ENCODE results near the gene QSOX2. TPM values are rescaled to one million over a fixed set of nuclear protein-coding genes. Genes with fewer than 3 reads are reported as not detected.

Gene QSOX2
- total RNA-seq, 2 donors from 2014 or later: 8.8 to 22.7 TPM

DNA sequence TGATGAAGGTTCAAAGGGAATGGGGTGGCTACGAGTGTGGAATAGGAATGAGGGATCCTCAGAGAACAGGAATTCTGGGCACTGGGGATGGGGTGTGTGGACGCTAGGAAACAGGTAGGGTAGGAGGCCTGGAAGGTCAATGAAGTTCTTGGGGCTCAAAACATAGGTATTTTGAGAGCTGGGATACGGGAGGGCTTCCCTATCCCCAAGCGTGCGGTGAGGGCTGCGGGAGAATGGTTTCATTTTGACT, 718 bp downstream of the QSOX2 start:
- ATAC-seq: no peak
- H3K4me3 ChIP-seq: peak overlapping the region; percentile 23 to 40
- H3K4me1 ChIP-seq: peaks cover 87% of the 10 kb centered on the region
- no peaks in the 10 kb centered on the region for H3K9me3 ChIP-seq
- no peak for DNase-seq
- 0 to 1% methylated on average over 6 of the region's 6 CpGs for WGBS, 2 donors
- TF ChIP-seq, protein P1, sequence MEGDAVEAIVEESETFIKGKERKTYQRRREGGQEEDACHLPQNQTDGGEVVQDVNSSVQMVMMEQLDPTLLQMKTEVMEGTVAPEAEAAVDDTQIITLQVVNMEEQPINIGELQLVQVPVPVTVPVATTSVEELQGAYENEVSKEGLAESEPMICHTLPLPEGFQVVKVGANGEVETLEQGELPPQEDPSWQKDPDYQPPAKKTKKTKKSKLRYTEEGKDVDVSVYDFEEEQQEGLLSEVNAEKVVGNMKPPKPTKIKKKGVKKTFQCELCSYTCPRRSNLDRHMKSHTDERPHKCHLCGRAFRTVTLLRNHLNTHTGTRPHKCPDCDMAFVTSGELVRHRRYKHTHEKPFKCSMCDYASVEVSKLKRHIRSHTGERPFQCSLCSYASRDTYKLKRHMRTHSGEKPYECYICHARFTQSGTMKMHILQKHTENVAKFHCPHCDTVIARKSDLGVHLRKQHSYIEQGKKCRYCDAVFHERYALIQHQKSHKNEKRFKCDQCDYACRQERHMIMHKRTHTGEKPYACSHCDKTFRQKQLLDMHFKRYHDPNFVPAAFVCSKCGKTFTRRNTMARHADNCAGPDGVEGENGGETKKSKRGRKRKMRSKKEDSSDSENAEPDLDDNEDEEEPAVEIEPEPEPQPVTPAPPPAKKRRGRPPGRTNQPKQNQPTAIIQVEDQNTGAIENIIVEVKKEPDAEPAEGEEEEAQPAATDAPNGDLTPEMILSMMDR (IDR thresholded peaks at IDR 0.05): no peak
- no peak for TF ChIP-seq POLR2A (IDR thresholded peaks at IDR 0.05)
- H3K36me3 ChIP-seq (replicated peaks in 1 of 2; ENCODE audit: insufficient read depth in 1 of 2, low read depth in 2 of 2): no peaks in the 10 kb centered on the region
- no peaks in the 10 kb centered on the region for H3K27me3 ChIP-seq
- intact Hi-C loops (cut with DNase I): no loop called here
- H3K27ac ChIP-seq: peak overlapping the region in 2 of 4 donors; percentile 34 to 52

DNA sequence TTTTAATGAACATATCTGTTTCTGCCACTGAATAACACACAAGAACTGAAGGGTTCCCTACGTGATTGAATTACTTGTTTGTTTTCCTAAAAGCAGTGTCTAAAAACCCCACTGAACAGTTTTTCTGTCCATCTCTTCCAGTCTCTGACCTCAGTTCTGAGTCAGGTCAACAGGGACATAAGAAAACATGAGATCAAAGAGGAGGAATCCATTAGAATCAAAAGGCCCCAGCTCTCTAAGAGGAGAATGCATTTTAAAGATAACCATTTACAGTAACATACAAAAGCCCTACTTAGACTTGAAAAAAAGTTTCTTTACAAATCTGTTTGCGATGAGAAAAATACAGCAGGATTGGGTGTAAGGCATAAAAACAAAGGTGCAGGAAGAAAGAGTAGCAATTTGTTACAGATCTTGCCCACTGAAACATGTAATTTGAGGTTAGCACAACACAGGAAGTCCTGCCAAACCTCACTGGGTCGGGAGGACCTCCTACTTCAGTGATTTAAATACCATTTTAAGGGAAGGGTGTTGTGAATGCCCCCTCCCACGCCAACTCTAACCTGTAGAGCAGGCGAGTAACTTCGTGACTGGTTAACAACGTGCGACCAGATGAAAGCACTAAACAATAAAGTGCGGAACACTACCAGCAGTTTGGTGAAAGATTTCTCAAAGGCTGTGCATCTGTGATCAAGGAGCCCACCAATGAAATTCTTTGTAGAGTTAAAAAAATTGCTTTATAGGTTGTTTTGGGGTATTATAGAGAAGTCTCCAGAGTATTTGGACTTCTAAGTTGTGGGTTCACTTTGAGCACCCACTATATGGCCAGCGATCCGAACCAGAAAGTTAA, 1.3 kb downstream of the QSOX2 start:
- WGBS, 2 donors: 17 to 18% methylated on average over 11 of the region's 11 CpGs
- Histone ChIP-seq H3K4me1 (peaks cover 87% of the 10 kb centered on the region), H3K4me3 (peak overlapping the region; percentile 23 to 40), H3K27me3 (no peaks in the 10 kb centered on the region), H3K27ac (no peak overlapping the region), H3K9me3 (no peaks in the 10 kb centered on the region), H3K36me3 (replicated peaks in 1 of 2; ENCODE audit: insufficient read depth in 1 of 2, low read depth in 2 of 2) (no peaks in the 10 kb centered on the region)
- DNase-seq (no peak), ATAC-seq (no peak)
- intact Hi-C loops (cut with DNase I): no loop called here
- TF ChIP-seq POLR2A (IDR thresholded peaks at IDR 0.05): no peak
- TF ChIP-seq, protein P1 (IDR thresholded peaks at IDR 0.05): no peak

DNA sequence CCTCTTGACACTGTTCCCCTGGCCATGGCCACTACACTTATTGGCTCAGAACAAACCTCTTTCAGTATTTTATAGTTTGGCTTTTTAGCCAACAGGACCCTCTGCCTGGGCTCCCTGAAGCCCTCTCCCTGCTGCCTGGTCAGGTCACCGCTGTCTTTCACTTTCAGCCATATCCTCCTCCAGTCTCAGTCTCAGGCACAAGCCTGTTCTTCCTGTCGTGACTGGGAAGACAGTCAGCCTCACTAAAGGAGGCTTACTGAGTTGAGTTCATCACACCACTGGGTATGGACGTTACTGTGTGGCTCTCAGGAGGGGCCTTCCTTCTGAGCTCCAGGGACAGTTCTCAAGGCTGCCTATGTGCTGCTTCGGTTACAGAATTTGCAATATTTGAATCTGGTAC, 2.0 kb downstream of the QSOX2 start:
- intact Hi-C loops (cut with DNase I): no loop called here
- WGBS, 2 donors: 46 to 75% methylated on average over 4 of the region's 4 CpGs
- H3K4me1 ChIP-seq: peaks cover 87% of the 10 kb centered on the region
- ATAC-seq (no peak), DNase-seq (no peak)
- no peak overlapping the region for H3K27ac ChIP-seq
- no peak overlapping the region for H3K4me3 ChIP-seq
- no peaks in the 10 kb centered on the region for H3K36me3 ChIP-seq (replicated peaks in 1 of 2; ENCODE audit: insufficient read depth in 1 of 2, low read depth in 2 of 2)
- no peaks in the 10 kb centered on the region for H3K27me3 ChIP-seq
- TF ChIP-seq, protein P1 (IDR thresholded peaks at IDR 0.05): no peak
- H3K9me3 ChIP-seq: no peaks in the 10 kb centered on the region

DNA sequence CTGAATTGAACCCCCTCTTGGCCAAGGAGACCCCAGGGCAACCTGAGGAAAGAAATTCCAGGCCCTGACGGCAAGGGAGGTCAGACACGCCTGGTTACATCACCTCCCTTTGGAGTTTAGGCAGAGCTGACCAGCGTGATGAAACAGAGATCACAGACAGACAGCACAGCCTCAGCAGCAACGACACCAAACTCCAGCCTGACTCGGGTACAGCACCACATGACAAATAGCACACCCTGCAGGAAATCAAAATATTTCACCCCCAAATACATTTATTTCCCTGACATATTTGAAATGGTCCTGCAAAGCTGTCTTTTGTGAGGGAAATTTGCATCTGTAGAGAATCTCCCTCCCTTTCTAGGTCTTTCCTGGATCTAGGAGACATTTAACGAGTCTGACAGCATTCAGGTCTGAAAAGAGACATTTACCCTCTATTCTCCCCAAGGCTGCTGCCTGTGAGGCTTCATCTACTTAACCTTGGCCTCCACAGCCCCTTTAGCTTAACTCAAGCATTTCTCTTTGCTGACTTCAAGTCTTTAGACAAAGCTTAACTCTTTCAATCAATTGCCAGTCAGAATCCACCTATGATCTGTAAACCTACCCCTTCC, 2.6 kb downstream of the QSOX2 start:
- Histone ChIP-seq H3K27me3 (no peaks in the 10 kb centered on the region), H3K27ac (no peak overlapping the region), H3K4me1 (peaks cover 86% of the 10 kb centered on the region), H3K4me3 (no peak overlapping the region), H3K36me3 (replicated peaks in 1 of 2; ENCODE audit: insufficient read depth in 1 of 2, low read depth in 2 of 2) (no peaks in the 10 kb centered on the region), H3K9me3 (no peaks in the 10 kb centered on the region)
- DNase-seq (no peak), ATAC-seq (no peak)
- WGBS, 2 donors: 58 to 68% methylated on average over 5 to 6 of the region's 6 CpGs
- TF ChIP-seq, protein P1 (IDR thresholded peaks at IDR 0.05): peak in 1 of 7 experiments; percentile 10
- no peak for TF ChIP-seq POLR2A (IDR thresholded peaks at IDR 0.05)
- intact Hi-C loops (cut with DNase I): no loop called here

DNA sequence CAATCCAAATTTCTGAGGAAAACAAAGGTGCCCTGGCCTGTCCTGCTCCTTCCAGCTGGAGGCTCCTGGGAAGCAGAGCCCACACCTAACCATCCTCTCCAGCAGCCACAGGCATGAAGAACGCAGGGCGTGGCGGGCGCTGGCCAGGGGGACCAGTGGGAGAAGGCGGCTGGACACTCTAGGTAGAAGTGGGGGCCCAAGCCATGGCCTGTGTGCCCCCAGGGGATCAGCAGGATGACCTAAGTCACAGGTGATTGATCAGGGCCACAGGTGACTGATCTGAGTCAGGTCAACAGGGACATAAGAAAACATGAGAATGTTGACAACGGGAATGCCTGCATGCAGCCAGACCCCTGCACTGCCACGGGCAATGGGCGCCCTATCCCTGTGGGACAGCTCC, 3.4 kb downstream of the QSOX2 start:
- Histone ChIP-seq H3K27me3 (no peaks in the 10 kb centered on the region), H3K9me3 (no peaks in the 10 kb centered on the region), H3K4me1 (peaks cover 84% of the 10 kb centered on the region), H3K36me3 (replicated peaks in 1 of 2; ENCODE audit: insufficient read depth in 1 of 2, low read depth in 2 of 2) (no peaks in the 10 kb centered on the region), H3K4me3 (no peak overlapping the region), H3K27ac (no peak overlapping the region)
- intact Hi-C loops (cut with DNase I): no loop called here
- ATAC-seq: no peak
- TF ChIP-seq POLR2A (IDR thresholded peaks at IDR 0.05): no peak
- TF ChIP-seq, protein P1 (IDR thresholded peaks at IDR 0.05): no peak
- no peak for DNase-seq
- 89 to 92% methylated on average over 8 of the region's 8 CpGs for WGBS, 2 donors

All from body of pancreas (tissue), 4 donors.